Inflammatory macrophage treated with lipopolysaccharide for 1 hour (primary cell): ENCODE results near the gene PTPRD.
A peak's percentile ranks its signal among the peaks of the same experiment; 100 is the strongest.
"Not testable (repeated sequence)": the region's sequence is repeated elsewhere in the genome, so short reads cannot be mapped to it uniquely, and the experiment has no call there.

Experiments
- DNase-seq, 2 donors: peaks; one replicate each; pipeline ENCODE4 v3.0.0-alpha.2; 2020 to 2022

The PTPRD gene

GRCh38 chr9:9949978-9950377, 662.8 kb downstream of the PTPRD start:
- no peak for DNase-seq

GRCh38 chr9:9949368-9949767, 663.4 kb downstream of the PTPRD start:
- DNase-seq, result no peak

GRCh38 chr9:9945966-9946365, 666.8 kb downstream of the PTPRD start:
- DNase-seq, result no peak

- peak; percentile 25 to 89 for DNase-seq
Measured at GRCh38 chr9:9942764-9943424, 669.9 kb downstream of the PTPRD start.

GRCh38 chr9:9938432-9938831, 674.4 kb downstream of the PTPRD start:
- no peak for DNase-seq

GRCh38 chr9:9931464-9931863, 681.3 kb downstream of the PTPRD start:
- DNase-seq, result not testable (repeated sequence)

- DNase-seq, result peak; percentile 13 to 57
Measured at GRCh38 chr9:9924376-9924775, 688.4 kb downstream of the PTPRD start.

GRCh38 chr9:9921805-9922204, 691.0 kb downstream of the PTPRD start:
- no peak for DNase-seq

GRCh38 chr9:9920425-9921060, 692.3 kb downstream of the PTPRD start:
- no peak for DNase-seq

- no peak for DNase-seq
Measured at GRCh38 chr9:9919174-9919775, 693.5 kb downstream of the PTPRD start.

GRCh38 chr9:9917400-9917799, 695.4 kb downstream of the PTPRD start:
- DNase-seq, result no peak

- no peak for DNase-seq
Measured at GRCh38 chr9:9914174-9914573, 698.6 kb downstream of the PTPRD start.

- DNase-seq, result no peak
Measured at GRCh38 chr9:9913276-9913832, 699.4 kb downstream of the PTPRD start.

GRCh38 chr9:9912459-9912858, 700.3 kb downstream of the PTPRD start:
- no peak for DNase-seq

GRCh38 chr9:9905736-9906135, 707.1 kb downstream of the PTPRD start:
- DNase-seq, result no peak

GRCh38 chr9:9904041-9904440, 708.8 kb downstream of the PTPRD start:
- no peak for DNase-seq

GRCh38 chr9:9901624-9902023, 711.2 kb downstream of the PTPRD start:
- no peak for DNase-seq

- DNase-seq, result no peak
Measured at GRCh38 chr9:9893837-9894236, 719.0 kb downstream of the PTPRD start.

GRCh38 chr9:9892217-9892616, 720.6 kb downstream of the PTPRD start:
- no peak for DNase-seq

- no peak for DNase-seq
Measured at GRCh38 chr9:9881692-9882091, 731.1 kb downstream of the PTPRD start.

GRCh38 chr9:9874270-9874669, 738.5 kb downstream of the PTPRD start:
- no peak for DNase-seq

- no peak for DNase-seq
Measured at GRCh38 chr9:9862235-9862810, 750.5 kb downstream of the PTPRD start.

GRCh38 chr9:9855177-9856078, 757.4 kb downstream of the PTPRD start:
- DNase-seq, result no peak
